Hematopoietic multipotent progenitor cell treated with erythropoietin and hydrocortisone succinate and interleukin-3 and kit ligand, for 17 days (in vitro differentiated cells): ENCODE data around the gene S100A1.

Experiments used
- DNase-seq: peaks from one replicate; pipeline ENCODE4 v3.0.0-alpha.2; 2015; ENCODE audit warnings: low spot score

Gene S100A1

GRCh38 chr1:153610811-153611301 is 17.4 kb upstream of the S100A1 start:
- no peak for DNase-seq

- no peak for DNase-seq
These were observed 16.9 kb upstream of the S100A1 start for GRCh38 chr1:153611356-153611755.

- DNase-seq: no peak
These were observed 16.0 kb upstream of the S100A1 start for GRCh38 chr1:153612111-153612754.

GRCh38 chr1:153612755-153613331 is 15.4 kb upstream of the S100A1 start, which contains the start of gene S100A16:
Gene S100A16, minus strand, starts transcription at chr1:153613137. Its CDS starts 4,986 bp downstream, at chr1:153608151.
- DNase-seq: no peak

- DNase-seq: no peak
These were observed 14.8 kb upstream of the S100A1 start for GRCh38 chr1:153613406-153613805.

- DNase-seq: no peak
These were observed 13.9 kb upstream of the S100A1 start for GRCh38 chr1:153614189-153614900.

- DNase-seq: no peak
These were observed 13.3 kb upstream of the S100A1 start for GRCh38 chr1:153614906-153615305.

- DNase-seq: no peak
These were observed 12.8 kb upstream of the S100A1 start for GRCh38 chr1:153615406-153615805.

GRCh38 chr1:153616144-153616916 is 11.9 kb upstream of the S100A1 start, which contains the start of gene S100A14:
Gene S100A14, minus strand, starts transcription at chr1:153616325. Its CDS starts 467 bp downstream, at chr1:153615858.
- no peak for DNase-seq

- no peak for DNase-seq
These were observed 11.3 kb upstream of the S100A1 start for GRCh38 chr1:153616917-153617311.

GRCh38 chr1:153617663-153618062 is 10.6 kb upstream of the S100A1 start:
- DNase-seq: no peak

GRCh38 chr1:153619171-153619570 is 9.1 kb upstream of the S100A1 start:
- no peak for DNase-seq

GRCh38 chr1:153623101-153623500 is 5.1 kb upstream of the S100A1 start:
- DNase-seq: no peak

- DNase-seq: no peak
These were observed 3.1 kb upstream of the S100A1 start for GRCh38 chr1:153624965-153625611.

GRCh38 chr1:153626477-153626903 is 1.7 kb upstream of the S100A1 start:
- no peak for DNase-seq

- DNase-seq: no peak
These were observed 1.1 kb upstream of the S100A1 start, which contains the start of gene S100A13 for GRCh38 chr1:153626904-153627714. Gene S100A13, minus strand, starts transcription at chr1:153627505. Its CDS starts 1,033 bp downstream, at chr1:153626472.

- DNase-seq: no peak
These were observed 556 bp downstream of the S100A1 start for GRCh38 chr1:153628638-153629342.

GRCh38 chr1:153629343-153629665 is 1.1 kb downstream of the S100A1 start:
- no peak for DNase-seq

- no peak for DNase-seq
These were observed 1.7 kb downstream of the S100A1 start for GRCh38 chr1:153629971-153630370.

GRCh38 chr1:153630384-153630783 is 2.1 kb downstream of the S100A1 start:
- no peak for DNase-seq
